ENCODE results near the gene ARRDC4. TPM values are rescaled to one million over a fixed set of nuclear protein-coding genes. Genes with fewer than 3 reads are reported as not detected.
A peak's percentile ranks its signal among the peaks of the same experiment; 100 is the strongest.

The ARRDC4 gene
- total RNA-seq, 4 donors from 2014 or later: 20.9 to 50.6 (median 33.5) TPM

DNA sequence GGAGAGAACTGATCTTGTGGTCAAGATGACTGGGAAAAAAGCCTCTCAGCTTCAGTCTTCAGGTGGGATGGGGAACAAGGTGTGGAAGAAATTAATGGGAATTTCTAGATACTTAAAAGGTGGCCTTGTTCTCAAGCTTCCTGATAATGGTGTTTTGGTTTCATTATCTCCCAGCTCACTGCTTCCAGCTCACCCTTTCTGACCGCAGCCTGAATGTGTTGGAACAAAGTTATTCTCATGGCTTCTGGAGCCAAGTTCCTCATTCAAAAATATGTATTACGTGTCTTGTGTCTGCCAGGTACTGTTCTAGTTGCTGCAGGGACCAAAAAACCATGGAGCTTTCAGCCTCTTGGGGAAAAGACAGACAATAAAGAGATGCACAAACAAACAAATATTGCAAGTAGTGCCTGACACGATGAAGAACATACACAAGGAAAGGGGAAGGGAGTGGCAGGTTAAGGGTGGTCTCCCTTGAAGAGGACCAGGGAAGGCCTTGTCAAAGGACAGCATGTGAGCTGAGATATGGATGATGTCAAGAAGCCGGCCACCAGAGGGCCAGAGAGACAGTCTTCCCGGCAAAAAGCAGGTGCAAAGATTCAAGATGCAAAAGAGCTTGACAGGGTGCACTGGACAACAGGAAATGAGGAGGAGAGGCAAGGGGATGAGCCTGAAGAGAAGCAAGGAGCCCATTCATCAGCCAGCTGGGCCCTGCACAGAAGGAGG is 35.5 kb downstream of the ARRDC4 start:
- ATAC-seq (ENCODE audit: low FRiP score): peak; percentile 54

DNA sequence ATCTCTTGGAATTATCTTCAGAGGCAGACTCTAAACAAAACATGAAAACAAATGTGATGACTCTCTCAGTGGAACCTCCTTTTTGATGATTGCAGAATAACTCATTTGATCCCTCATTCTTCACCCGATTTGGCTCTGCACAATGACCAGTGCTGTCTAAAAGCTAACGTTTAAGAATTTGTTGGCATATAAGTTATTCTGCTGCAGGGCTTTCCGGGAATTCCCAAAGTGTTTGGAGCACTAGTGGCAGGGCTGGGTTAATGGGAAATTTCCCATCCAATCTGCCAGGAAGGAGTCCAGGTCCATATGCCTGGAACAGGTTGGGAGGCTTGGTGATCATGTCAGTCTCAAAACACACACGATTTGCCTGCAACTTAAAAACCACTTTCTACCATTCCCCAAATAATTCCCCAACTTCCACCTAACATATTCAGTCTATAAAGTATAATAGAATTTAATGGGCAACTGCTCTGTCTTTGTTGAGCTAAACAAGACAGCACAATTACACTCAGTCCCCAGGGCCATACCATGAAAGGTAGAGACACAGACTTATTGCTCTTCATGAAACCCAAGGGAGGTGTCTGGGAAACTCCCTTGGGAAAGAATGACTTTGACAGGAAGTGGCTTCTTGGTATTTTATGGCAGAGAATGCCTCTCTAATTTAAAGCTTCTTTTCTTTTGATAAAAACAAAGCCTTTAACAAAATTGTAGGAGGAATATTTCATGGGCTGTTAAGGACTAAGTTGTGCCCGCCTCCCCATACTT is 38.0 kb downstream of the ARRDC4 start:
- DNase-seq (ENCODE audit: low spot score): no peak
- TF ChIP-seq, protein P1, sequence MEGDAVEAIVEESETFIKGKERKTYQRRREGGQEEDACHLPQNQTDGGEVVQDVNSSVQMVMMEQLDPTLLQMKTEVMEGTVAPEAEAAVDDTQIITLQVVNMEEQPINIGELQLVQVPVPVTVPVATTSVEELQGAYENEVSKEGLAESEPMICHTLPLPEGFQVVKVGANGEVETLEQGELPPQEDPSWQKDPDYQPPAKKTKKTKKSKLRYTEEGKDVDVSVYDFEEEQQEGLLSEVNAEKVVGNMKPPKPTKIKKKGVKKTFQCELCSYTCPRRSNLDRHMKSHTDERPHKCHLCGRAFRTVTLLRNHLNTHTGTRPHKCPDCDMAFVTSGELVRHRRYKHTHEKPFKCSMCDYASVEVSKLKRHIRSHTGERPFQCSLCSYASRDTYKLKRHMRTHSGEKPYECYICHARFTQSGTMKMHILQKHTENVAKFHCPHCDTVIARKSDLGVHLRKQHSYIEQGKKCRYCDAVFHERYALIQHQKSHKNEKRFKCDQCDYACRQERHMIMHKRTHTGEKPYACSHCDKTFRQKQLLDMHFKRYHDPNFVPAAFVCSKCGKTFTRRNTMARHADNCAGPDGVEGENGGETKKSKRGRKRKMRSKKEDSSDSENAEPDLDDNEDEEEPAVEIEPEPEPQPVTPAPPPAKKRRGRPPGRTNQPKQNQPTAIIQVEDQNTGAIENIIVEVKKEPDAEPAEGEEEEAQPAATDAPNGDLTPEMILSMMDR (IDR thresholded peaks at IDR 0.05): no peak

More for the DNA sequence above, 35.5 kb downstream of the ARRDC4 start:
- TF ChIP-seq, protein P1 (IDR thresholded peaks at IDR 0.05): no peak
- no peak for DNase-seq (ENCODE audit: low spot score)

DNA sequence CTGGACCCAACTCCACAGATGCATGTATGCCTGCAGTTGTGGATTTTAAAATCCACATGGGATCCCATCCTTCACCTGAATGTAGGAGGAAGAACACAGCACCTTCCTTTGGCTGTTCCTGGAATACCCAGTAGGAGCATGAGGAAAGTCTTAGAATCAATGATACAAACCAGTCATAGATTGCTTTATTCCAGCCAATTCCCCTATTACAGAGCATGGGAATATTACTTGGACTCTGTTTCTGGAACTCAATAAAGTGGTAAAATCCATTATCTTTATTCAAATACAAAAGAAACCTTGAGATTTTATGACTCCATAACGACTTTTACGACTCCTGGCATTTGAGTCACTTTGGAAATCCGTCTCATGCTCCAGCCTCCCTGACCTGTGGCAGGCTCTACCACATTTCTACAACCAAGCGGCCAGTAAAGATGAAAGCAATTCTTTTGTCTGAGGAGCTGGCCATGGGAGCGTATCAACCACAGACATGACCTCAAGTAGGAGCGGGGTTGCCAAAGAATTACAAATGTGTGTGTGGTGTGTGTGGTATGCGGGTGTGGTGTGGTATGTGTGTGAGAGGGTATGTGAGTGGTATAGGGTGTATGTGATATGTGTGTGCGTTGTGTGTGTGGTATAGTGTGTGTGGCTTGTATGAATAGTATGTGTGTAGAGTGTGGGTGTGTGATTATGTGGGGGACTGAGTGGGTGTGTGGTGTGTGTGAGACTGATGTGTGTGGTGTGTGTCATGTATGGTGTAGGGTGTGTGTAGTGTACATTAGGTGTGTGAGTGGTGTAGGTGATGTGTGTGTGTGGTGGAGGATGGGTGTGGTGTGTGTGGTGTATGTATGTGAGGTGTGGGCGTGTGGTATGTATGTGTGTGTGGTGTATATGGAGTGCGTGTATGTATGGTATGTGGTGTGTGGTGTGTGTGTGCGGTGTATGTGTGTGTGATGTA is 40.0 kb downstream of the ARRDC4 start:
- DNase-seq (ENCODE audit: low spot score) (no peak), ATAC-seq (ENCODE audit: low FRiP score) (no peak)
- TF ChIP-seq, protein P1 (IDR thresholded peaks at IDR 0.05): no peak

More for the DNA sequence above, 38.0 kb downstream of the ARRDC4 start:
- peak; percentile 8 for ATAC-seq (ENCODE audit: low FRiP score)

DNA sequence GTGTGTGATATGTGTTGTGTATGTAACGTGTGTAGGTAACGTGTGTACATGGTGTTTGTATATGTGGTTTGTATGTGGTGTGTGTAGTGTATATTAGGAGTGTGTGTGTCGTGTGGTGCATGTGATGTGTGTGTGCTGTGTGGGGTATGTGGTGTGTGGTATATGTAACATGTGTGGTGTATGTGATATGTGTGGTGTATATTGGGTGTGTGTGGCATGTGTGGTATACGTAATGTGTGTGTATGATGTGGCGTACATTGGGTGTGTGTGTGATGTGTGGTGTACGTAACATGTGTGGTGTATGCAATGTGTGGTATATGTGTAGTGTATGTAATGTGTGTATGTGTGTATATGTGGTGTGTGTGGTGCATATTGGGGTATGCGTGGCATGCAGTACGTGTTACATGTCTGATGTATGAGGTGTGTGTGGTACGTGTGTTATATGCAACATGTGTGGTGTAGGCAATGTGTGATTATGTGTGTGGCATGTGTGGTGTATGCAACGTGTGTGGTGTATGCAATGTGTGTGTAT is 41.2 kb downstream of the ARRDC4 start:
- TF ChIP-seq, protein P1 (IDR thresholded peaks at IDR 0.05): no peak
- ATAC-seq (ENCODE audit: low FRiP score) (no peak), DNase-seq (ENCODE audit: low spot score) (no peak)

- ATAC-seq (ENCODE audit: low FRiP score) (no peak), DNase-seq (ENCODE audit: low spot score) (no peak)
- TF ChIP-seq, protein P1 (IDR thresholded peaks at IDR 0.05): no peak
These were observed 41.9 kb downstream of the ARRDC4 start for GRCh38 chr15:98002419-98002818.

GRCh38 chr15:98002866-98003265 is 42.4 kb downstream of the ARRDC4 start:
- no peak for DNase-seq (ENCODE audit: low spot score)
- ATAC-seq (ENCODE audit: low FRiP score): no peak
- TF ChIP-seq, protein P1 (IDR thresholded peaks at IDR 0.05): no peak

Data from omental fat pad (tissue), 4 donors.